ENCODE measurements around the gene FAM83F.

Gene FAM83F

GRCh38 chr22:39996732-39997131, 2.0 kb downstream of the FAM83F start:
- peak overlapping the region; percentile 70; the same call in 1 of the 2 replicates for H3K4me3 ChIP-seq (ENCODE audit: low read depth, low read length)
- H3K9ac ChIP-seq (ENCODE audit: low read depth, low read length) = no peak overlapping the region
- peaks cover 9% of the 10 kb centered on the region for H3K36me3 ChIP-seq (ENCODE audit: control insufficient read depth, insufficient read depth, low read length)
- H3K4me1 ChIP-seq (ENCODE audit: control insufficient read depth, insufficient read depth, low read length) = peaks cover 54% of the 10 kb centered on the region
- H3K27ac ChIP-seq (ENCODE audit: low read depth, low read length) = no peak overlapping the region
- peaks cover 21% of the 10 kb centered on the region for H3K27me3 ChIP-seq (ENCODE audit: control insufficient read depth, insufficient read depth, low read length)
- no peaks in the 10 kb centered on the region for H3K9me3 ChIP-seq (ENCODE audit: control insufficient read depth, insufficient read depth, low read length)

DNA sequence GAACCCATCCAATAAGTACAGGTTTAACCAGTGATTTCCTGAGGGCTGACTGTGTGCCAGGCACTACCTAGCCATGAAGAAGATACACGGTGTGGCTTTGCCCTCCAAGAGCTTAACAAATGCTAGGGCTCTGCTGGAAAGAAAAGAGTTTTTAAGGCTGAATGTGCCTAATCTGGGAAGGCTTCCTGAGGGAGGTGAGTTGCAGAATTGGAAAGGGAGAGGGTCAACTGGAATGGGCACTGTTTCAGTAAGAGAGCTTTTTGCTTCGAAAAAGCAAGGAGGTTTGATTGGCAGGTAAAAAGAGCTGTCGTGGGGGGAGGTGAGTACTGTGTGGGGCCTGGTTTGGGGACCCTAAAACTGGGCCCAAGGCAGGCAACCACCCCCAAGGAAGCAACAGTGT, 2.7 kb downstream of the FAM83F start:
- Histone ChIP-seq H3K9me3 (ENCODE audit: control insufficient read depth, insufficient read depth, low read length) (no peaks in the 10 kb centered on the region), H3K27ac (ENCODE audit: low read depth, low read length) (peak overlapping the region; percentile 84), H3K27me3 (ENCODE audit: control insufficient read depth, insufficient read depth, low read length) (peaks cover 20% of the 10 kb centered on the region), H3K4me3 (ENCODE audit: low read depth, low read length) (peak overlapping the region; percentile 50; the same call in 1 of the 2 replicates), H3K36me3 (ENCODE audit: control insufficient read depth, insufficient read depth, low read length) (peaks cover 9% of the 10 kb centered on the region), H3K9ac (ENCODE audit: low read depth, low read length) (no peak overlapping the region), H3K4me1 (ENCODE audit: control insufficient read depth, insufficient read depth, low read length) (peaks cover 61% of the 10 kb centered on the region)

DNA sequence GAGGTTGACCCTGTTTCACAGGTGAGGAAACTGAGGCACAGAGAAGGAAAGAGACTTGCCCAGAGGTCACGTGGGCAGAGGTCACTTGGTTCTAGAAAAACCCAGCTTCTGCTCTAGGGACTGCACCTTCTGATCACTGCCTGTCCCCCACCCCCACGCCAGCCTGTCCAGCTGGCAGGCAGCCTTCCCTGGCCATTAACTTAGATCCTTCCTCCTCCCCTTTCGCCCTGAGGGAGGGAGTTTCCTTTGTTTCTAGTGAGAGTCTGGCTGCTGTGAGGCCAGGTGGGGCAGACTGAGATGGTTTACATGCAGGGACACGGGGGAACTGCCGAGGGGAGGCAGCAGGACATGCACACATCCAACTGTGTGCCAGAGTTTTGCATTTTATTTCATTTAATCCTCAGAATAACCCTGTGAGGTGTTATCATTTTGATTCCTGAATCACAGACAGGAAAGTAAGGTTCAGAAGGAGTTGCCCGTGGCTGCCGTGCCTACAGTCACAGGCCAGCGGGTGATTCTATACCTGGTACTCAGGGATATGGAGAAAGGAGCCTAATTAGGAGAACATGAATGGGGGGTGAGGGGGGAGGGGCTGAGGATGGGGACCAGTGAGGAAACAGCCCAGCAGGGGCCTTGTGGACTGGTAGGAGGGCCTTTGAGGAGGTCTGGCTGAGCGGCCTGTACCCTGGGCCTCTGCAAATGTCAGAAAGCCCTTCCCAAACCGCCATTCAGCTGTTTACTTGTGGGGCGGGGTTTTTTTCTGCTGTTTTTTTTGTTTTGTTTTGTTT, 3.4 kb downstream of the FAM83F start:
- no peaks in the 10 kb centered on the region for H3K9me3 ChIP-seq (ENCODE audit: control insufficient read depth, insufficient read depth, low read length)
- peaks cover 9% of the 10 kb centered on the region for H3K36me3 ChIP-seq (ENCODE audit: control insufficient read depth, insufficient read depth, low read length)
- H3K9ac ChIP-seq (ENCODE audit: low read depth, low read length) = peak overlapping the region; percentile 32; the same call in 1 of the 2 replicates
- peaks cover 13% of the 10 kb centered on the region for H3K27me3 ChIP-seq (ENCODE audit: control insufficient read depth, insufficient read depth, low read length)
- H3K27ac ChIP-seq (ENCODE audit: low read depth, low read length) = peak overlapping the region; percentile 84
- peaks cover 63% of the 10 kb centered on the region for H3K4me1 ChIP-seq (ENCODE audit: control insufficient read depth, insufficient read depth, low read length)
- peak overlapping the region; percentile 50 for H3K4me3 ChIP-seq (ENCODE audit: low read depth, low read length)

DNA sequence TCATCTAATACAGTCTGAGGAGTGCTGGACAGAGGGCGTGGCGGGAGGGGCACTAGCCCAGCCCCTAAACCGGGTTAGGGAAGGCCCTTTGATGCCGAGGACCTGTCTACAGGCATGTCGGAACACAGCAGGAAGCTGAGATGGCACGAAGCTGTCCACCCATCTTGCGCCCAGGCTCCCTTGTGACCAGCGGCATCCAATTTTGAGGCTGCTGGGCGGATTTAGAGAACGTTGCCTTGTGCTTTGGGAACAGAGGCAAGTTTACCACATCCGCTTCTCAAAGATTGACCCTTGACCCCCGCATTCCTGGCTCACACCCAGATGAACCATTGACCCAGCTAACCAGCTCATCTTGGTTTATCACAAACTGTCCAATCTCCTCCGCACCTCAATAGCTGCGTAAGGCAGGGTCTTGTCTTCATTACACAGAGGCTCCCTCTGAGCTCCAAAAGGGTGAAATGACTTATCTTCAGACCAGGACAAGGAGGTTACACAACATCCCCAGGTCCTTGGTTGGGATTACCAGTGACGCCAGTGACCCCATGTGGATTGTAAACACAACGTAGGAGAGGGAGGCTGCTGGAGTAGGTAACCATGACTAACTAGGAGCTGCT, 4.5 kb downstream of the FAM83F start:
- H3K4me1 ChIP-seq (ENCODE audit: control insufficient read depth, insufficient read depth, low read length) = peaks cover 63% of the 10 kb centered on the region

DNA sequence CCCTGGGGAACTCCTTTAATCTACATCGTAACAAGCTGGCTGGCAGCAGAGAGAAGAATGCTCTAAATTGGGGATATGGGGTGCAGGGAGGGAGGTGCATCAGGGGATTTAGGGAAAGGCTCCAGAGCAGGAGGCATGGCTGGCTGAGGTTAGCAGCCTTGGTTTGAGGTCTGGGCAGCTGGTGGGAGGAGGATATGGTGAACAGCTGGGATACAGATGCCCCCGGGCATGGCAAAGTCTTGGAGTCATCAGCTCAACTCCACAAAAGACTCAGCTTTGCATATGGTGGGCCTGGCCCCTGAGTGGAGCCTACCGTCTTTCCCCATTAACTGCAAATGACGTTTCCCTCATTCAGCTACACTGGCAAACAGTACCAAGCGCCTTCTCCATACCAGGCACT, 5.4 kb downstream of the FAM83F start:
- H3K27ac ChIP-seq (ENCODE audit: low read depth, low read length) = peak overlapping the region; percentile 72
- H3K4me1 ChIP-seq (ENCODE audit: control insufficient read depth, insufficient read depth, low read length) = peaks cover 63% of the 10 kb centered on the region

More for the DNA sequence above, 4.5 kb downstream of the FAM83F start:
- Histone ChIP-seq H3K9ac (ENCODE audit: low read depth, low read length) (no peak overlapping the region), H3K9me3 (ENCODE audit: control insufficient read depth, insufficient read depth, low read length) (no peaks in the 10 kb centered on the region), H3K36me3 (ENCODE audit: control insufficient read depth, insufficient read depth, low read length) (peaks cover 9% of the 10 kb centered on the region), H3K27me3 (ENCODE audit: control insufficient read depth, insufficient read depth, low read length) (peaks cover 2% of the 10 kb centered on the region), H3K27ac (ENCODE audit: low read depth, low read length) (peak overlapping the region; percentile 84), H3K4me3 (ENCODE audit: low read depth, low read length) (no peak overlapping the region)

DNA sequence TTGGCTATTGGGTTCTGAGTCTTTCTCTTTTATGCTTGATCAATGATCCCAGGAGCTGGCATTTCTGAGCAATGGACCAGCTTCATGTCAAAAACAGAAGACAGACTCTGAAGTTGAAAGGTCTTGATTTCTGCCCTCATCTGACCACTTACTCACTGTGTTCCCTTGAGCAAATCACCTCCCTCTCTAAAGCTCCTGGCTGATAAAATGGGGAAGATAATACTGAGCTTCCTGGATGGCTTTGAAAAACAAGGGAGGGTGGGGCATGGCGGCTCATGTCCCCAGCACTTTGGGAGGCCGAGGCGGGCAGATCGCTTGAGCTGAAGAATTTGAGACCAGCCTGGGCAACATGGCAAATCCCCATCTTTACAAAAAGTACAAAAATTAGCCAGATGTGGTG, 6.4 kb downstream of the FAM83F start:
- Histone ChIP-seq H3K36me3 (ENCODE audit: control insufficient read depth, insufficient read depth, low read length) (peaks cover 9% of the 10 kb centered on the region), H3K4me3 (ENCODE audit: low read depth, low read length) (no peak overlapping the region), H3K27me3 (ENCODE audit: control insufficient read depth, insufficient read depth, low read length) (no peaks in the 10 kb centered on the region), H3K27ac (ENCODE audit: low read depth, low read length) (peak overlapping the region; percentile 67), H3K9me3 (ENCODE audit: control insufficient read depth, insufficient read depth, low read length) (no peaks in the 10 kb centered on the region), H3K9ac (ENCODE audit: low read depth, low read length) (no peak overlapping the region), H3K4me1 (ENCODE audit: control insufficient read depth, insufficient read depth, low read length) (peaks cover 57% of the 10 kb centered on the region)

More for the DNA sequence above, 5.4 kb downstream of the FAM83F start:
- H3K36me3 ChIP-seq (ENCODE audit: control insufficient read depth, insufficient read depth, low read length) = peaks cover 9% of the 10 kb centered on the region
- H3K27me3 ChIP-seq (ENCODE audit: control insufficient read depth, insufficient read depth, low read length) = no peaks in the 10 kb centered on the region
- no peaks in the 10 kb centered on the region for H3K9me3 ChIP-seq (ENCODE audit: control insufficient read depth, insufficient read depth, low read length)
- no peak overlapping the region for H3K4me3 ChIP-seq (ENCODE audit: low read depth, low read length)
- H3K9ac ChIP-seq (ENCODE audit: low read depth, low read length) = no peak overlapping the region

DNA sequence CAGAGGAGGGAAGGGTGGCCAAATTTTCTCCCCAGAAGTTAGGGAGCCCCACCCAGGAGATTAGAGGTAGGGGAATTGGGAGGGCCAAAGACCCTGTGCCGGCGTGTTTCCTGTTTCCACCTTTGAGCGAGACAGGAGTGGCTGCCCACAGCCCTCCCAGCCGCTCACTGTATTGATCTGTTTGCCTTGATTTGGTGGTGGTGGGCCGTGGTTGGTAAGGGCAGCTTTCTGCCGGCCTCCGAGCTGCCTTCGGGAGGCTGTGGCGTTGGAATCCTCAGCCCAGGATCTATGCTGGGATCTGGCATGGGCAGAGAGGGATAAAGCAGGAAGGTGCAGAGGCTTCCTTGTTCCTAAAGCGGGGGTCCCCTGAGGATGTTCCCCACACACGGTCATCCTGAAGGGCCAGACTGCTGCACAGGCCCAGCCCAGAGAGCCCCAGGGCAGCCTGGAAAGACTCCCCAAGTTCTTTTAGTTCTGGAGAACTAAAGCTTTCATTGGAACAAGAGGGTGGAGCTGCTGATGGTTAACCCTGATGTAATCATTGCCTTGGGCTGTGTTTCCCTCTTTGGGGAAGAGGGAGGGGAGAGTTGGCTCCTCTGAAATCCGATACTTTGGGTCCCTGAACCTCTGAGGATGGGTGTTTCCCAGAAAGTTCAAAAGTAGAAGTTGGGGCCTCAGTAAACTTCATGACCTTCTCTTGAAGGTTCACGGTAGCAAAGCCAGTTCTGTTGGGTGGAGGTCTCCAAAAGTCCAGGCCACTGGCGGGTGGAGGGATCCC, 7.2 kb downstream of the FAM83F start:
- H3K27ac ChIP-seq (ENCODE audit: low read depth, low read length) = peak overlapping the region; percentile 37
- peaks cover 48% of the 10 kb centered on the region for H3K4me1 ChIP-seq (ENCODE audit: control insufficient read depth, insufficient read depth, low read length)
- no peaks in the 10 kb centered on the region for H3K27me3 ChIP-seq (ENCODE audit: control insufficient read depth, insufficient read depth, low read length)

DNA sequence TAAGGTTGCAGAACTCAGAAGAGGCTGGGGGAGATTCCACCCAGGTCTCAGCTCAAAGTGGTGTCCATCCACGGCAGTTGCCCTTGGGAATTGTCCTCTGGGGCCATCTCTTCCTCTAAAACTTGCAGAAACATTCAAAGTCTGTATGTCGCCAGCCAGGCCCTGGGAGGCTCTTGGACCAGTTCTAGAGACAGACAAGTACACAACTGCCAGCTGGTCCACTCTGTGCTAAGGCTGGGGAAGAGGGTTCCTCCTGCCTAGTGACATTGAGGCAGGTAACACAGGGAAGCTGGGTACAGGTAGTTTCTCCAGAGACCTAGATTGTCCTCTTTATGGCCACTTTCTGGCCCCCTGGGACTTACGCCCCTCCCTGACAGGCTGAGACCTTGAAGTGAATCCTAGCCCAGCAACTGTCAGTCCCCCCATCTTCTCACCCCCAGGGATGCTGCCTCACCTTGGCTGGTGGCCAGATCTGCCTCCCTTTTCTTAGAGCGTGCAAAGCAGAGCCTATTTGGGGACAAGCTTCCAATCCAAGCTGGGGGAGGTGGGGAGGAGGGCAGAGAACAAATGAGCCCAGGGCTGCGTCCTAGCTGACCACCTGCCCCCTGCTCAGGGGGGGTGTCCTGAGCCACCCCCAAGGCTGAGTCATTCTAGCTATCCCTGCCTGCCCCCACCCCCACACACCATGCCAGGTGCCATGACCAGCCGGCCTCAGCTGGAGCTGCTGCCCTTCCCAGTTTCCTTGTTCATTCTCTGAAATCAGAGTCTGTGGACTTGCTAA, 8.4 kb downstream of the FAM83F start:
- no peak overlapping the region for H3K9ac ChIP-seq (ENCODE audit: low read depth, low read length)
- peaks cover 9% of the 10 kb centered on the region for H3K36me3 ChIP-seq (ENCODE audit: control insufficient read depth, insufficient read depth, low read length)
- no peaks in the 10 kb centered on the region for H3K27me3 ChIP-seq (ENCODE audit: control insufficient read depth, insufficient read depth, low read length)
- H3K9me3 ChIP-seq (ENCODE audit: control insufficient read depth, insufficient read depth, low read length) = no peaks in the 10 kb centered on the region
- no peak overlapping the region for H3K27ac ChIP-seq (ENCODE audit: low read depth, low read length)
- H3K4me3 ChIP-seq (ENCODE audit: low read depth, low read length) = no peak overlapping the region
- peaks cover 41% of the 10 kb centered on the region for H3K4me1 ChIP-seq (ENCODE audit: control insufficient read depth, insufficient read depth, low read length)

More for the DNA sequence above, 7.2 kb downstream of the FAM83F start:
- peaks cover 9% of the 10 kb centered on the region for H3K36me3 ChIP-seq (ENCODE audit: control insufficient read depth, insufficient read depth, low read length)
- no peak overlapping the region for H3K4me3 ChIP-seq (ENCODE audit: low read depth, low read length)
- H3K9ac ChIP-seq (ENCODE audit: low read depth, low read length) = no peak overlapping the region
- H3K9me3 ChIP-seq (ENCODE audit: control insufficient read depth, insufficient read depth, low read length) = no peaks in the 10 kb centered on the region

GRCh38 chr22:40004836-40005235, 10.1 kb downstream of the FAM83F start:
- Histone ChIP-seq H3K36me3 (ENCODE audit: control insufficient read depth, insufficient read depth, low read length) (peaks cover under 1% of the 10 kb centered on the region; the same call in 1 of the 2 replicates), H3K4me1 (ENCODE audit: control insufficient read depth, insufficient read depth, low read length) (peaks cover 42% of the 10 kb centered on the region), H3K27me3 (ENCODE audit: control insufficient read depth, insufficient read depth, low read length) (no peaks in the 10 kb centered on the region), H3K9ac (ENCODE audit: low read depth, low read length) (no peak overlapping the region), H3K9me3 (ENCODE audit: control insufficient read depth, insufficient read depth, low read length) (no peaks in the 10 kb centered on the region), H3K27ac (ENCODE audit: low read depth, low read length) (no peak overlapping the region), H3K4me3 (ENCODE audit: low read depth, low read length) (no peak overlapping the region)

DNA sequence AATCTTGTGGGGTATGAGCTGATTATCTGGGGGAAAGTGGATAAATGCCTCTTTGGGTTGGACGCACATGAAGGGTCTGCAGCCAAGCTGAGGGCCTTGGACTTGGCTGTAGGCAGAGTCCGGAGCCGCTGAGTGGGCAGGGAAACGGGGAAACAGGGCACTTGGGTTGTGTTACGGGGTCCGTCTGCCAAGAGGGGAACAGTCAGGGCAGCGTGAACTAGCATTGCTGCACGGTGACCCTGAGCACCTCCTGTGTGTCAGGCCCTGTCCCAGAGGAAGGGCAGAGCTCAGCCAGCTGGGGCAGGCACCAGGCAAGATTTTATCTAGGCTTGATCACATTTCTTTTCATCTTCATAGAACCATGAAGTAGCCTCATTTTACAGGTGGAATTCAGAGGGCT, 11.9 kb downstream of the FAM83F start:
- Histone ChIP-seq H3K9ac (ENCODE audit: low read depth, low read length) (no peak overlapping the region), H3K36me3 (ENCODE audit: control insufficient read depth, insufficient read depth, low read length) (no peaks in the 10 kb centered on the region), H3K27ac (ENCODE audit: low read depth, low read length) (no peak overlapping the region), H3K27me3 (ENCODE audit: control insufficient read depth, insufficient read depth, low read length) (no peaks in the 10 kb centered on the region), H3K4me3 (ENCODE audit: low read depth, low read length) (no peak overlapping the region), H3K9me3 (ENCODE audit: control insufficient read depth, insufficient read depth, low read length) (no peaks in the 10 kb centered on the region), H3K4me1 (ENCODE audit: control insufficient read depth, insufficient read depth, low read length) (peaks cover 38% of the 10 kb centered on the region)
